ENCODE measurements around the gene NPHP4.

Gene NPHP4

DNA sequence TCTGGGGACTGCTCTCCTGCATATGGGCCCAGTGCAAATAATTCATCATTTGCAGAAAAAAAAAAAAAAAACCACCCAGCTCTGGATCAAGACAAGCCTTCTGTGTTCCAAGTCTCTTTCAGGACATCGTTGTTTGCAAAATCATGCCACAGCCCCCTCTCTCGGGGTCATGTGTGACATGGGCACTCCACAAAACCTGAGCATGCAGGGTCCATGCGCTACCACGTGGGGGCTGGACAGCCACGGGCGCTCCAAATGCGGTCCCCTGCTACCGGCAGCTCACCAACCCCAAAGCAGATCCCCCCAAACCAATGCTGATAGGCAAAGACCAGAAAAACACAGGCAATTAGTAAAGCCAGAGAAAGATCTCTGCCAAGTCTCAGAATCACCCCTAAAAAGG lies 17.6 kb downstream of the NPHP4 start:
- no peak for DNase-seq

DNA sequence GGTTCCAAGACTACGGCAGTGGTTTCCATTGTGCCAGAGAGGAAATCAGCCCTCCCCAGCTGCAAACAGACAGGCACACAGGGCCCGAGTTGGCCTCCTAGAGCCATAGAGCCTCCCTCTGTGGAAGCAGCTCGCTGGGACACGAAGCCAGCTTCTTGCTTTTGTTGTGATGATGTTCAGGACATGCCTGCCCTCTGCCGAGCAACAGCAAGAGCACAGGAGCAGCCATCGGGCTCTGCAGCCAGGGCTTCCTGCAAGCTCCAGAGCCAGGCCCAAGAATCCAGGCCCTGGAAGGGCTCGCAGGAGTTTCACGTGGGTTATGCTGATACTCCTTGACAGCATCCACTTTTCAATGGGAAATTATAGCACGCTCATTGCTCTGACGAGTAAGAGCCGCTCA lies 18.5 kb downstream of the NPHP4 start:
- peak in 44 of 51 donors; percentile 14 to 84 (median 58) for DNase-seq

DNA sequence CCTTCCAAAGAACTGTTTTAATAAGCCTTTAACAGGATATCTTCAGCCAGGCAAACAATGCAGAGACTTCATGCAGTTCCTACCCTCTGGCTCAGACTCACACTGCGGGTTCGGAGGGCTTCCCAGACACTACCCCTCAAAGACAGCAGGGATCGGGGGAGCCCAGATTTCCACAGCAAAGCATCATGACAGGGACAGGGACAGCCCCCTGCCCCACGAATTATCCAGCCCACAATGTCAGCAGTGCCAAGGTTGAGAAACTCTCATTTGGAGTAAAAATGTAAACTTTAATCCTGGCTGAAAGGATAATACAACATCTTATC lies 20.1 kb downstream of the NPHP4 start:
- DNase-seq, result no peak

DNA sequence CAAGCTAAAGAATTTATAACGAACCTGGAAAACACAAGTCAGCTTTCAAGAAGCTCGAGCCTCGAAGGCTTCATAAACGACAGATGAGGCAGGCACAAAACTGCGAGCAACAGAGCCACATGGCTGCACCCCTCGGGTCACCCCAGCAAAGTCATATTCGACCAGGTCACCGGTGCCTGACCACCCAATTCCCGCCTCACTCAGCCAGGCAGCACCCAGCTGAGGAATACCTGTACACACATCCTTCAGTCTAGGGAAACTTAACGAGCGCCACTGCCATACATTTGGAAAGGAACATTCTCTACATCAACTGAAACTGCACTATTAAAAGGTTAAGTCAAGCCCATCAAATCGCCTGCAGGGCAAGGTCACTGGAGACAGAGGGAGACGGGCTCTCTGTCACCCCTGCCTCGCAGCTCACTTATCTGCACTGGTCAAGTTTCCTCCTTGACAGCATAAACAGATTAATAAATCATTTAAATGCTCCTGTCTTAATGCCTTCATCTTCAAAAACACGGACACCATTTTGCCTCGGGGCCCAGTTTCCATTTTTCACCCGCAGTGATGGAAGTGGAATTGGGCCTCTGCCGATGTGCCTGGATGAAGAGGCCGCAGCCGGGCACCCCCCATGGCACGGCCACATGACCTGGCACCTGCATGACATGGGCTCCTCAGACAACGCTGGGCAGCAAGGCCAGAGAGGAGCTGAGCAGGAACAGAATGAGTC lies 20.6 kb downstream of the NPHP4 start:
- no peak for DNase-seq

DNA sequence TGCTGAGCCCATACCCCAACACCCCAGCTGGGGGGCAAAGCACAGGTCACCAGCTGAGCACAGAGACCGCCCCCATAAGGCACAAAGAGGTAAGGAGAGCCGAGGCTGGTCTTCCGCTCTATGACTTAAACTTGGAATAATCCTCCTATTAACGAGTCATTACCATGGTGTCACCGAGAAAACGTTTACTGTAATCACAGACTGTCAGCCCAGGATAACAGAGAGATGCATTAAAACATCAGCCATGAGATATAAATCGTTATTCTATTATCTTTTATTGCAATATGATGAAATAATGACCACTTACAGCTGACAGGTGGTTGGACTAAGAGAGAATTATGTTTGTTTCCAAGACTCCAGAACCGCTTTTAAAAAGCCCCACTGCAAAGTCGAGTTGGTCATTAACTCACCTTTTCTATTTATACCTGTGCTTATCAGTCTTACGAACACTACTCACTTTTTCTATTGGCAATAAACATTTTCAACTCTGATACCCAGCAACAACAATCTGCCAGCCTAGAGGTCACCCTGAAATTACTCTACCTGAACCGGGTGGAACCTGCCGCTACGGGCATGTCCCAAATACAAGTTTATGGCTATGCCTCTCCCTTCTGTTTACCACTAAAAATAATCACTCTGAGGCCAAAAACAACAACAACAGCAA lies 21.5 kb downstream of the NPHP4 start:
- DNase-seq, result no peak

DNA sequence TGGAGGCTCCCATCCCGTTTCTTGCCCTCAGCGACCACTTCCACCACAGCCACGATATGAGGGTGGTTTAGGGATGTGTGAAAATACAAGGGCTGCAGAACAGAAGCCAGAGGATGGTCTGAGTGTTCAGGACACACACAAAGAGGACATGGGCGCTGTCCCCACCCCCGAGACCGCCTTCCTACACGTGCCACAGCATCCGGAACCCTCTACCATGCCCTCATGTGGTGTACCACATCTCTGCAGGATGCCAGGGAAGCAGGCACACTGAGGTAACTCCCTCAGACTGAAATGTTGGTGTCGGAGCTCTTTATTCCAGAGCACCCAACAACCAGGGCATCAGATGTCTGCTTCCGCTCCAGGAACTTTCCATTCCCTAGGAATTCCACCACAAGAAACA lies 23.1 kb downstream of the NPHP4 start:
- no peak for DNase-seq

DNA sequence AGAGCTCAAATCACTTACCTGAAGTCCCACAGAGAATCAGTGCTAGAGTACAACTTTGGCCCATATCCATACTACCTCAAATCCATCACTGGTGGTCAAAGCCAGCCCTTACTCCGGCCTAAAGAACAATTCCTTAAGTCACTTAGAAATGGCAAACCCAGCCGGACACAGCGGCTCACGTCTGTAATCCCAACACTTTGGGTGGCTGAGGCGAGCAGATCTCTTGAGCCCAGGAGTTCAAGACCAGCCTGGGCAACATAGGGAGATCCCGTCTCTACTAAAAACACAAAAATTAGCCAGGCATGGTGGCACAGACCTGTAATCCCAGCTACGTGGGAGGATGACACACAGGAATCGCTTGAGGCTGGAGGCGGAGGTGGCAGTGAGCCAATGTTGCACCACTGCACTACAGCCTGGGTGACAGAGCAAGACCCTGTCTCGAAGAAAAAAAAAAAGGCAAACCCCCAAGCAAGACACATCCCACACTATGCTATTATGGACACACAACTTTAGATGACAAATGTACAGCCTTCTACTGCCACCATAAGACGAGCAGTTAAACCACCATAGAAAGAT lies 24.0 kb downstream of the NPHP4 start:
- no peak for DNase-seq

DNA sequence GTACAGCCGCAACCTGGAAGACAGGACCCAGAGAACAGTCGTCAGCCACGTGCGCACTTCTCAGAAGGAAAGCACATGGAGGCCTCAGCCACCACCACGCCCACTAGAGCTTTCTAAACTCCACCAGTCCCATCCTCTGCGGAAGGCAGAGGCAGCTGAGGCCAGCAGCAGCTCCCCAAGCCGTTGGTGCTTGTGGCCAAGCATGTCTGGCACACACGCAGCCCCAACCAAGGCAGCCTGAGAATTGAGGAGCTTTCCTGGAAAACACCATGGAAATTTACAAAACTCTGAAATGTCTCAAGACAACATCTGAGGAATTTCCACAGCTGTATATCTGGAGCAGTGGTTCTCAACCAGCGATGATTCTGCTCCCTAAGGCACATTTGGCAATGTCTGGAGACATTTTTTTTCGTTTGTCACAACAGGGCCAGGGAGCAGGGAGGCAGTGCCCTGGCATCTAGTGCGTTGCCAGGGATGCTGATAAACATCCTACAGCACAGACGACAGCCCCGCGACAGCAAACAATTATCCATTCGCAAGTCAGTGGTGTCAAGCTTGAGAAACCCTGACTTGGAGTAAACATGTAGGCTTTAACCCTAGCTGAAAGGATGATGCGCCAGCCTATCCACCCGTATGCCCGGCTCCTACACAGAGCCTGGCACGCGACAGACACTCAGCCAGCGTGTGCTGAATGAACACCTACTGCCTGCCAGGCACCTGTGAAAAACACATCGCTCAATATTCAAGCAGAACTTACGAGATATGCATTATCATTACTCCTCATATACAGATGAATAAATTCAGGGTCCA lies 24.7 kb downstream of the NPHP4 start:
- no peak for DNase-seq

DNA sequence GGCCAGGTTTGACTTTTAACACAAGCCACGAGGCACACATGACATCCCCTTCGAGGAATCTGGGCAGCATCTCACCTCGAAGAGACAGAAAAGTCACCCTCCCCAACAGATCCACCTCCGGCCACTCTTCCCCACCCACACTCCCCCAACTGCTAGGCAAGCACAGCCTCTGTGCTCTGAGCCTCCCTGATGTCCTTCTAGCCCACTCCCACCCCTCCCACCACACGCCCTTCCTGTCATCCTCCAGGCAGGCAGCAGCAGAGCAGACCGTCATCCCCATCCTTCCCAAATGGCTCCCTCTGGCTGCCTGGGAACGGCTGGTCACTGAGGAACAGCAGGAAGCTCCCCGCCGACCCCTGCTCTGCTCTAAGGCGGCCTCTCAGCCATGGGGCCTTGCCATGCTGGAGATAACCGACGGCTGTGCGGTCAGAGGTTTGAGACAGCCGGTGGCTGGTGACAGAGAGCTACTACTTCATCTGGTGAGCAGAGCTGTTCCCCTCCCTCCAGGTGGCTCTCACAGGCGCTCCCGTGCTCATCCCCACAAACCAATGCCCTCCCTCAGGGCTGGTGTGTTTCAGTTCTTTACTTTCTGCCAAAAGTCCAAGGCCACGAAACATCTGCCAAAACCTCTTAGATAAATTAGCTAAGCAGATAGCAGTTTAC lies 25.6 kb downstream of the NPHP4 start:
- DNase-seq, result no peak

DNA sequence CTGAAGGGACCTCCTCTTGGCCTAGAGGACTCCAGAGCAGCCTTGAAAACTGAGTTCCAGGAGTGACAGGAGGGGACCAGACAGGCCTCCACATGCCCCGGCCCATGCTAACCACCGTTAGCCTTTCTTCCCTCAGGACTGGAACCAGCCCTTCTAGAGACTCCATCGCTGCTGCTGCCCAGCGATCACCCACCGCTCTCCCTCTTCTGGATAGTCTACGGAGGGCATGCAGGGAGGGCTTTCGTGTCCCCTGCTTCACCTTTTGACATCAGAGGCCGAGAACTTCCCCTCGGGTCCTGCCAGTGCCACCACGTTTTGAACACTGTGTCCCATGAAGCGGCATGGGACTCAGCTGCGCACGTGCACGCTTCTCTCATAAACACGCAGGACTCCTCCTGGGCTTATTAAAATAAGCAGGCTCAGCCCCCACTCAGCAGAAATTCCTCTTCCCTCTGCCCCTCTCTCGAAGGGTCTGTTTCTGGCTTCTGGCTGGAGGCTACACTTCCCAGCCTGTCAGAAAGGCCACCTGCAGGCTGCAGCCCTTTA lies 26.6 kb downstream of the NPHP4 start:
- DNase-seq, result no peak

DNA sequence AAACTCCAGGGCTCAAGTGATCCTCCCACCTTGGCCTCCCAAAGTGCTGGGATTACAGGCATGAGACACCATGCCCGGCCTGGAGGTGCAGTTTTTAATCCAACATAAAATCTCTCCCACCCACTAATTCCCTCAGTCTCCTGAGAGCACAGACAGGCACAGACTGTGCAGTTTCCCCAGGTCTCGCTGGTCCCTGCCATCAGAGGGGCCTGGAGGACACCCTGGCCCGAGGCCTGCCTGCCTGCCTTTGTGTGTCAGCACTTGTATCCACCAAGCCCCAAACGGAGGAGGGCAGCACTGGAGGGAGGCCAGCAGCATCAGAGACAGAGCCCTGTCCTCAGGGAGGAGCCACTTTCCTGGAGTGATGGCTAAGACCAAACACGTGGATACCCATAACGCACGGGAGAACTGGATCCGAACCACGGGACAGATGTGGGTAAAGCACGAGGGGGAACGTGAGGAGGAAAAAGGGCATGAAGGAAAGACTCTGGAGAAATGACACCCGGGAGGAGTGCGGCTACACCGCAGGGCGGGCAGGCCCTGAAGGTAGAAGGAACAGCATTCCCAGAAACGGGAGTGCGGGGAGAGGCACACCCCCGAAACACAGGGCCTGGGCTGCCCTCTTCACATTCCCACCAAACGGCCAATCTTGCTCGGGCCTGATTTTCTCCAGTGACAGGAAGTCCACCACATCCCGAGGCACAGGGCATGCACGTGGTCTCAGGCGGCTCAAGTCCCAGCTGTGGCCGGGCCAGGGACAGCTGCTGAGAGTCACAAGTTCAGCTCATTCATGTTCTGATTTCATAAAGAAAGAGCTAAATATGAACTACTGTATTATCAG lies 29.7 kb downstream of the NPHP4 start:
- DNase-seq, result no peak

DNA sequence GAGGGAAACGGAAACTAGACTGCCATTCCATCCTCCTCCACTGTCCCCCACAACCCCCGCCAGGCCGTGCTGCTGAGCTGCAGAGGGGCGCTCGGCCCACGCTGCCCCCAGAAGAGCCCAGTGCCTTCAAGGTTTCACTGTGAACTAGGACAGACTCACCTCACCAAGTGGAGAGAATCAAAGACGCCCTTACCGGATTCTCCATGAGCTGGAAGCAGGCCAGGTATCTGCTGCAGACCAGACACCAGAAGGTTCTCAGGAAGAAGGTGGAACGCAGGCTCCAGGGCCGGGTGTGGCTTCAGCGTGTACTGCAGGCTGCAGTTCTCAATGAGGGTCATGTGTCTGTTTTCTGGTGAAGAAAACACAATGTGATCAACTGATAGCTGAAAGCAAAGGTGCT lies 30.6 kb downstream of the NPHP4 start:
- no peak for DNase-seq

DNA sequence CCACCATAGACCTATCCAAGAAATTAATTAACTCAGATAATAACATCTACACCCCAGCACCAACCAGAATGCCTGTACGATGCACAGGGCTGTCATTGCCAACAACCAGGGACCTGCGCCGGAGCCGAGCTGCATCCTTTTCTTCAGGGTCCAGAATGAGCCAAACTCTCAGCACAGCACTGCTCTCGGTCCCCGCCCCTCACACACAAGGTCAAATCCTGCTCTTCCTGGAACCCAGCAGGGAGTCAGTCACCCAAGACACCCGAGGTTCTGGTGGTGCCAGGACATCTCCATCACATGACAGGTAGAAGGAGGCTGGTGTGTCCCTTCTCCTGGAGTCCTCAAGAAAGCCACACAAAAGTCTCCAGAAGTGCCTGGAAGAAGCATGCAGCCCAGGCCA lies 31.9 kb downstream of the NPHP4 start:
- DNase-seq, result no peak

DNA sequence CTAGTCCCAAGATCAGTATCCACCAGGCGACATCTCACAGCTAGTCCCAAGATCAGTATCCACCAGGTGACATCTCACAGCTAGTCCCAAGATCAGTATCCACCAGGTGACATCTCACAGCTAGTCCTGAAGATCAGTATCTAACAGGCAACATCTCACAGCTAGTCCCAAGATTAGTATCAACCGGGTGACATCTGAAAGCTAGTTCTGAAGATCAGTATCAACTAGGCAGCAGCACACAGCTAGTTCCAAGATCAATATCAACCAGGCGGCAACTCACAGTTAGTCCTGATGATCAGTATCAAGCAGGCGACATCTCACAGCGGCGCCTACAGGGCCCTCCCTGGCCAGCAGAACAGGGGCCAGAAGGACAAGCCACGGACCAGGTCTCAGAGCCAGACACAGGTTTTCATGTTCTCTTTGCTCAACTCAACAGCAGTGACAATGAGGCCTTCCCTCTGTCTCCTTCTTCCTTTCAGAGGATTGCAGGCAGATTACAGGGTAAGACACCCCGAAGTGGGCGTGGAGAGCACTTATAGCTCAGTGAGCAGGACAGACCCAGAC lies 32.5 kb downstream of the NPHP4 start:
- DNase-seq, result no peak

DNA sequence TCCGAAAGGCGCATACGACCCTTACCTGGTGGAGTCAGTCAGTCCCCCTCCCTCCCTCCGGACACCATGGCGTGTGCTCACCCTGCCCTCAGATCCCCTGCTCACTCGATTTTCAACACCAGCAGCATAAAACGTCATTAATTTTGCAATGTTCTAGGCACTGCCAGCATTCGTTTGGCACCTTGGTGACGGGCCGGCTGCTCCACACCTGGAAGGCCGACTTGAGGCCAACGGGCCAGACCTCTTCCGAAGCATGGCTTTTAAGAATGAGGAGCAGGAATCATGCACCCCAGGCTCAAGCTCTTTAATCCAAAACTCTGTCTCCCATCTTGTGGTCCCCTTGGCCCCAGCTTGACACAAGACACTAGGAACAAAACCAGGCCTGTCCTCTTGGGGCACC lies 33.1 kb downstream of the NPHP4 start:
- no peak for DNase-seq

DNA sequence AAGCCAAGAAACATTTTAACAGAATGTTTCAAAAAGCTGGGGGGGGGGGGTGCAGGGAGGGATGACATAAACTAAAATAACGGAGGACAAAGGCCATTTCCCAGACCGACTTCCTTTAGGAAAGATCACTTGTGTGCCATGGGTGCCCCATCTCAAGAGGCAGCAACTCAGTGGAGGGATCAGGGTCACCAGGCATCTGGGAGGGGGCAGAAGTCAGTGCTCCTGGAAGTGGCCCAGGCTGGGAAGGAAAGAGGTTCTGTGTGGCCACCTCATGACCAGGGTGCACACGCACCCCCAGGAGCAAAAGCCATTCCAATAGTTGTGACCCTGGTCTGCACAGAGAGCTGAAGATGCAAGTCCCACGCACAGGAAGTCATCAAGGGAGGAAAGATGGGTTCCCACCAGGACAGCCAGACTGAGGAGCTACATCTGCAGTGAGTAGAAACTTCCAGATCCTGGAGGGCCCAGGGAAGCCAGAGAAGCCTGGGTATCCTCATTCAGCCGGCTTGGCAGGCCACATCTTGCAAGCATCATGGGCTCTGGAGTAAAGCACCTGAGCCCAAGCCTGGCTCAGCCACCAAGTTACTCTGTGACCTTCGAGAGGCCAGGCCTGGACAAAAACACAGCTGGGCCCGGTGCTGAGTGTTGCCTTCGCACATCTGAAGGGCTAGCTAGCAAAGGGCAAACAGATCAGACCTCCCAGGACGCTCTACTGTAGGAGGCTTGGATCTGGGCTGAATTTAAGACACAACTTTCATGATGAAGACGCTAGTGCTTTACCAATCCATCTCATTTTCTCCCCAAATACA lies 36.0 kb downstream of the NPHP4 start:
- DNase-seq, result no peak

DNA sequence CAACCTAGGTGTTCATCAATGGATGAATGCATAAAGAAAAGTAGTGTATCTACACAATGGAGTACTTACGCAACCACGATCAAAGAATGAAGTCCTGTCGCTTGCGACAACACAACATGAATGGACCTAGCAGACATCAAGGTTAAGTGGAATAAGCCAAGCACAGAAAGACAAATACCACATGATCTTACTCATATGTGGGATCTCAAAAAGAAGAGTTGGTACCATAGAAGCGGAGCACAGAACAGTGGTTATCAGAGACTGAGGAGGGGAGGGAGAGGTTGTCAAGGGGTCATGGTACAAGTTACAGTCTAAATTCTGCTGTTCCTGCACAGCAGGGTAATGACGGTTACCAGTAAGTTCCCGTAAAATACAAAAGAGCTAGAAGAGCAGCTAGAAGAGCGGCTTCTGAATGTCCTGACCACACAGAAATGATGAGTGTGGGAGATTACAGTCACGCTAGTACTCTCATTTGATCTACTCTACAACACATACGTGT lies 36.7 kb downstream of the NPHP4 start:
- no peak for DNase-seq

DNA sequence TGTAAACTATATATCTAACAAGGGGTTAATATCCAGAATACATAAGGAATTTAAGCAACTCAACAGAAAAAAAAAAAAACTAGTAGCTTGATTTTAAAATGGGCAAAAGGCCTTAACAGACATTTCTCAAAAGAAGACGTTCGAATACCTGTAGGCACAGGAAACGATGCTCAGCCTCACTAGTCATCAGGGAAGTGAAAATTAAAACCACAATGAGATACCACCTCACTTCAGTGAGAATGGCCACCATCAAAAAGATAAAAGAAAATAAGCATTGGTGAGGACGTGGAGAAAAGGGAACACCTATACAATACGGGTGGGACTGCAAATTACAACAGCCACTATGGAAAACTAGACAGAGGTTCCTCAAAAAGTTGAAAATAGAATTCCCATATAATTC lies 37.3 kb downstream of the NPHP4 start:
- DNase-seq, result no peak

DNA sequence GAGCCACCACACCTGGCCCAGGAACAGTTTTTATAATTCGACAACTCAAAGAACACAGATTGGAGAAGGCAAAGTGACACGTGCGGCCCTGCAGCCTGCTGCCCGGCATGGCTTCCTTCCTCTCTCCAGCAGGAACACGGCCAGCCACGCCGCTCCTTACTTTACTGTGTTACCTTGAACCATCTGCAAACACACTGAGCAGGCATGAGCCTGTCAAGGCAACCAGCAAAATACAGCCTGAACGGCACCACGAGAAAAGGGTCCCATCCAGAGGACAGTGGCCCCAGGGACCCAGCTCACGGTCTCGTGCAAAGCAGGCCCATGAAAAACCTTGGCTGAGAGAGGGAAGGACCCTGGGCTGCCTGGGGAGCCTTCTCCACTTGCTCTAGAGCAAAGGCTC lies 38.8 kb downstream of the NPHP4 start:
- no peak for DNase-seq

Measured in hypothalamus (tissue), 51 donors.